PFSK-1 (cell line): ENCODE results near the gene B3GNT8.
A peak's percentile ranks its signal among the peaks of the same experiment; 100 is the strongest.

Experiments used
- FOXP2 ChIP-seq: optimal IDR thresholded peaks from 2 replicates; pipeline ENCODE3; 2011; ENCODE audit warnings: borderline replicate concordance, control low read depth, inconsistent platforms; ENCODE audit not compliant: insufficient read depth; ENCODE audit errors: extremely low read length, extremely low read depth
- POLR2AphosphoS5 ChIP-seq: IDR thresholded peaks from 2 replicates; pipeline ENCODE4 v1.6.1; 2012; ENCODE audit warnings: low read depth, mild to moderate bottlenecking, control low read depth, low read length, moderate library complexity
- REST ChIP-seq, 2 experiments: IDR thresholded peaks; 2 replicates each; pipeline versions ENCODE4 v1.6.1 to v1.8.0; 2011 to 2012; ENCODE audit warnings: low read depth in 2 of 2, low read length in 2 of 2, control low read depth in 1 of 2, inconsistent platforms in 1 of 2, mild to moderate bottlenecking in 1 of 2, moderate library complexity in 1 of 2; ENCODE audit not compliant: insufficient read depth in 1 of 2
- SIN3A ChIP-seq: IDR thresholded peaks from 2 replicates; pipeline ENCODE4 v1.6.1; 2012; ENCODE audit warnings: mild to moderate bottlenecking, low read length, moderate library complexity, borderline replicate concordance; ENCODE audit not compliant: insufficient read depth
- TAF1 ChIP-seq: IDR thresholded peaks from 2 replicates; pipeline ENCODE4 v1.6.1; 2012; ENCODE audit warnings: low read length, control low read depth, borderline replicate concordance; ENCODE audit not compliant: insufficient read depth

Gene B3GNT8

GRCh38 chr19:41434450-41434849, 7.3 kb upstream of the B3GNT8 start:
- no peak for TF ChIP-seq SIN3A
- no peak for TF ChIP-seq REST (IDR thresholded peaks at IDR 0.05; ENCODE audit: insufficient read depth in 1 of 2, low read depth in 2 of 2, low read length in 2 of 2)
- TF ChIP-seq TAF1: no peak
- no peak for TF ChIP-seq POLR2AphosphoS5
- TF ChIP-seq FOXP2: no peak

DNA sequence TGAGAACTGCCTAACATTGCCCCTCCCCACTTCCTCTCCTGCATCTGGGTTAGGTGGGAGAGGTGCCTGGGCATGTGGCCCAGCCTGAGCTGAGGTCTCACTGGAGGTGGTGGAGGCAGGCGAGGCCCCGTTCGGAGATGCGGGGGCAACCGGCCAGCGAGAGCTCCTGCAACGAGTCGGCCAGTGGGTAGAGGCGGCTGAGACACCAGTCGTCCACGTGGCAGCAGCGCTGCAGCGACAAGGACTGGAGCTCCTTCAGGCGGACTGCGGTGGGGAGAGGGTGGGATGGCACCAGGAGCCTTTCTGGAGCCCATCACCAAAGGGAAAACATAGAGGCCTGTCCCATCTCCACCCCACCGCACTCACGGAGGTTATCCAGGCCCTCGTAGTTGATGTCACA, 6.0 kb upstream of the B3GNT8 start:
- TF ChIP-seq TAF1: no peak

- TF ChIP-seq REST (IDR thresholded peaks at IDR 0.05; ENCODE audit: insufficient read depth in 1 of 2, low read depth in 2 of 2, low read length in 2 of 2) (no peak), POLR2AphosphoS5 (no peak; the same call in 1 of the 2 replicates), SIN3A (no peak), TAF1 (no peak), FOXP2 (no peak)
These were observed 4.5 kb upstream of the B3GNT8 start for GRCh38 chr19:41431426-41432386.

DNA sequence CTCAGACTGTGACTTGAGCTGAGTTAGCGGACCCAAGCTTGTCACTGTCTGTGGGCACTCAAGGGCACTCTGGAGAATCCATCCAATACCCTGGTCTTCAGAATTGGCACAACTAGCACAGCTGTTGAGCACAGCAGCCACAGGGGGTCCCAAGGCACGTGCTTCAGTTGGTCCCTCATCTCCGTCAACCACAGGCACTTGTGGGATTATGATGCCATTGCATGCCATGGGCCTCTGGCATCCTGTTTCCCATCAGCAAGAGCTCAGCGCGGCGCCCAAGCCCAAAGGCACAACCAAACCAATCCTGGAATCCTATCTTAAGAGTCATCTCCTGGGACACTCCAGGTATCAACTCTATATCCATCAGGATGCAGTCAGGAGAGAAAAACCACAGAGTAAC, 3.7 kb upstream of the B3GNT8 start:
- TF ChIP-seq TAF1 (no peak), FOXP2 (no peak), REST (IDR thresholded peaks at IDR 0.05; ENCODE audit: insufficient read depth in 1 of 2, low read depth in 2 of 2, low read length in 2 of 2) (no peak), POLR2AphosphoS5 (no peak; the same call in 1 of the 2 replicates), SIN3A (no peak)

- TF ChIP-seq REST (IDR thresholded peaks at IDR 0.05; ENCODE audit: insufficient read depth in 1 of 2, low read depth in 2 of 2, low read length in 2 of 2): peak in 1 of 2 experiments; percentile 50; a peak in 1 of 4 replicates
- no peak for TF ChIP-seq FOXP2
These were observed 1.3 kb upstream of the B3GNT8 start for GRCh38 chr19:41428481-41428859.
